K562 (cell line): ENCODE results near the gene CD96. TPM values are rescaled to one million over a fixed set of nuclear protein-coding genes. Genes with fewer than 3 reads are reported as not detected.

Source experiments
- ATAC-seq: fragments of 200-7000 bp; cut with Tn5 transposase; 3 replicates; pipeline ENCODE4 v1.9.1; 2020; ENCODE audit warnings: moderate library complexity
- BruUV-seq: library from RNA; stranded (reverse); fragments of 400-500 nt; replicated peaks from 2 replicates; lab custom pipeline; 2021; lab: Mats Ljungman, UMichigan
- CTCF ChIA-PET: fragments of 300-600 bp; formaldehyde crosslinking; extraction: SDS; loops from one replicate; lab custom pipeline; 2021; ENCODE audit warnings: low intra/inter-chr PET ratio; lab: Yijun Ruan, JAX
- POLR2A ChIA-PET: fragments of 300-600, 350-650 bp; sonication (Branson Sonifier 250); formaldehyde crosslinking; extraction: SDS; loops from one replicate; lab custom pipeline; 2021; ENCODE audit warnings: antibody characterized with exemption, inconsistent platforms; lab: Yijun Ruan, JAX
- DNase-seq, 4 experiments: peaks; one replicate each; pipeline versions ENCODE4 v3.0.0 to v3.0.0-alpha.2; 2011 to 2018; ENCODE audit warnings: low spot score in 3 of 4, mixed read lengths in 3 of 4; ENCODE audit errors: extremely low read depth in 1 of 4
- FAIRE-seq: peaks from 2 replicates; lab custom pipeline; 2011; peaks lifted over from hg19 to GRCh38; lab: Jason Lieb, UNC
- H2AFZ ChIP-seq: 2 replicates; pipeline ENCODE4 v1.6.0; 2011; ENCODE audit warnings: low read depth, low read length, control low read depth, inconsistent platforms
- H3K27ac ChIP-seq: fragments of 200-600 bp; 3 replicates; pipeline ENCODE4 v1.8.0; 2011; ENCODE audit warnings: low read depth, mild to moderate bottlenecking, control low read depth, inconsistent platforms, low read length, moderate library complexity, mixed read lengths; ENCODE audit errors: extremely low read depth
- H3K27me3 ChIP-seq, 2 experiments: fragments of 300-600 bp in 1 of 2; 2 replicates in 1 of 2; 3 replicates in 1 of 2; pipeline versions ENCODE4 v1.6.0 to v1.8.0; 2011; ENCODE audit warnings: inconsistent platforms in 2 of 2, low read length in 2 of 2, mild to moderate bottlenecking in 1 of 2, mixed read lengths in 1 of 2, moderate library complexity in 1 of 2; ENCODE audit not compliant: control insufficient read depth in 2 of 2, insufficient read depth in 2 of 2
- H3K36me3 ChIP-seq: fragments of 300-600 bp; 3 replicates; pipeline ENCODE4 v1.8.0; 2011; ENCODE audit warnings: mild to moderate bottlenecking, low read length, inconsistent platforms; ENCODE audit not compliant: control insufficient read depth, insufficient read depth
- H3K4me1 ChIP-seq, 2 experiments: fragments of 200-600 bp in 1 of 2; replicated peaks in 1 of 2; 2 replicates in 1 of 2; 3 replicates in 1 of 2; pipeline versions ENCODE4 v1.5.1 to v1.8.0; 2011; ENCODE audit warnings: inconsistent platforms in 2 of 2, low read length in 2 of 2, mild to moderate bottlenecking in 1 of 2, mixed read lengths in 1 of 2, moderate library complexity in 1 of 2; ENCODE audit not compliant: control insufficient read depth in 2 of 2, insufficient read depth in 2 of 2
- H3K4me2 ChIP-seq: 2 replicates; pipeline ENCODE4 v1.6.1; 2011; ENCODE audit warnings: low read length, control low read depth, inconsistent platforms, mixed read lengths; ENCODE audit not compliant: insufficient read depth
- H3K4me3 ChIP-seq: fragments of 200-600 bp; sonication (generic), shearing (Covaris generic); 2 replicates; pipeline ENCODE4 v1.5.1; 2016; ENCODE audit warnings: control low read depth, inconsistent platforms
- H3K79me2 ChIP-seq: fragments of 200-600 bp; 3 replicates; pipeline ENCODE4 v1.8.0; 2011; ENCODE audit warnings: low read length, inconsistent platforms; ENCODE audit not compliant: control insufficient read depth, insufficient read depth
- H3K9ac ChIP-seq, 2 experiments: 2 replicates each; pipeline versions ENCODE4 v1.6.0 to v1.6.1; 2011; ENCODE audit warnings: low read depth in 2 of 2, low read length in 2 of 2, control low read depth in 1 of 2, inconsistent platforms in 1 of 2, mild to moderate bottlenecking in 1 of 2, mixed read lengths in 1 of 2; ENCODE audit not compliant: insufficient read depth in 1 of 2
- H3K9me1 ChIP-seq: one replicate; pipeline ENCODE4 v1.6.0; 2011; ENCODE audit warnings: inconsistent platforms, mild to moderate bottlenecking, low read length, moderate library complexity; ENCODE audit not compliant: control insufficient read depth, insufficient read depth
- H3K9me3 ChIP-seq: replicated peaks from 2 replicates; pipeline ENCODE4 v1.5.1; 2011; ENCODE audit warnings: low read depth, low read length, inconsistent platforms; ENCODE audit not compliant: control insufficient read depth, insufficient read depth
- H4K20me1 ChIP-seq: replicated peaks from 2 replicates; pipeline ENCODE4 v1.6.1; 2011; ENCODE audit warnings: low read length, inconsistent platforms, mixed read lengths; ENCODE audit not compliant: control insufficient read depth, insufficient read depth
- DIDO1 ChIP-seq: fragments of 450-650 bp; IDR thresholded peaks from 2 replicates; pipeline ENCODE4 v1.6.1; 2016; ENCODE audit warnings: low read depth, missing biosample characterization, missing genetic modification characterization
- DPF2 ChIP-seq: fragments of 450-650 bp; IDR thresholded peaks from 2 replicates; pipeline ENCODE4 v1.6.1; 2016
- NCOR1 ChIP-seq: fragments of 450-650 bp; IDR thresholded peaks from 2 replicates; pipeline ENCODE4 v1.6.1; 2016; ENCODE audit warnings: mild to moderate bottlenecking, moderate library complexity
- NFIC ChIP-seq: fragments of 450-650 bp; IDR thresholded peaks from 2 replicates; pipeline ENCODE4 v1.6.1; 2017; ENCODE audit warnings: mild to moderate bottlenecking, inconsistent platforms
- NFIX ChIP-seq: fragments of 250-450 bp; sonication (Bioruptor Pico); IDR thresholded peaks from 2 replicates; pipeline ENCODE4 v1.4.0; 2020; ENCODE audit warnings: low read depth, mild to moderate bottlenecking, moderate library complexity
- SMARCA5 ChIP-seq: fragments of 450-650 bp; IDR thresholded peaks from 2 replicates; pipeline ENCODE4 v1.6.1; 2016
- SRF ChIP-seq, 2 experiments: fragments of 250-450, 450-650 bp in 1 of 2; sonication (Bioruptor Pico) in 1 of 2; sonication (generic) in 1 of 2; formaldehyde crosslinking; IDR thresholded peaks; 2 replicates each; pipeline versions ENCODE4 v1.5.0 to v1.5.1; 2020 to 2022; ENCODE audit warnings: mild to moderate bottlenecking in 1 of 2, missing genetic modification reagents in 1 of 2
- STAG1 ChIP-seq: sonication (generic); formaldehyde crosslinking; IDR thresholded peaks from 2 replicates; pipeline ENCODE4 v1.5.0; 2020; ENCODE audit warnings: missing genetic modification reagents, borderline replicate concordance
- ZNF121 ChIP-seq: sonication (generic); formaldehyde crosslinking; conservative IDR thresholded peaks from 2 replicates; pipeline ENCODE4 v1.8.0; 2022; ENCODE audit warnings: missing genetic modification reagents
- WGBS: fragments of 100-300 bp; shearing (Covaris generic); methylation state at CpG from one replicate; pipeline ENCODE4 v1.1.6; 2016; ENCODE audit warnings: low coverage, mixed read lengths; ENCODE audit not compliant: insufficient coverage; ENCODE audit errors: missing lambda C conversion rate; 5-methylcytosine and 5-hydroxymethylcytosine counted together
- in situ Hi-C: fragments of 300-500 bp; cut with MboI; formaldehyde crosslinking; loops from 4 replicates; pipeline ENCODE4 v1.15.0; 2018; ENCODE audit warnings: inconsistent platforms, mixed read lengths
- intact Hi-C: fragments of 100-400 bp; cut with micrococcal nuclease; formaldehyde crosslinking; loops from 2 replicates; pipeline ENCODE4 v1.14.2; 2022
- polyA plus RNA-seq, 8 experiments: library from polyadenylated mRNA; depleted of rRNA in 4 of 8; stranded (reverse) in 5 of 8; unstranded in 3 of 8; fragments of >200 nt; fragmentation: Nextera tagmentation in 2 of 8; fragmentation: Illumina TruSeq in 1 of 8; extraction: Ambion mirVana in 2 of 8; extraction: Trizol in 1 of 8; gene quantifications; 2 replicates each; pipeline versions ENCODE4 v1.2.1 to v1.2.3, GENCODE V29; 2011 to 2014; ENCODE audit warnings: inconsistent platforms in 1 of 8, missing spikeins in 1 of 8
- total RNA-seq, 7 experiments: library from RNA; depleted of rRNA in 6 of 7; stranded (reverse); fragments of >200 nt in 6 of 7; fragmentation: Illumina TruSeq in 2 of 7; extraction: Trizol in 2 of 7; gene quantifications; 2 replicates each; pipeline versions ENCODE4 v1.2.1 to v1.2.3, GENCODE V29; 2011 to 2021; ENCODE audit warnings: low replicate concordance in 1 of 7
- TF ChIP-seq, protein P1 (sequence below): fragments of 450-650 bp; IDR thresholded peaks from 2 replicates; pipeline ENCODE4 v1.6.1; 2016; ENCODE audit warnings: missing biosample characterization, missing genetic modification characterization
- TF ChIP-seq, protein P2 (sequence below): fragments of 250-450 bp; sonication (Bioruptor Pico); IDR thresholded peaks from 2 replicates; pipeline ENCODE4 v1.8.0; 2021; ENCODE audit warnings: borderline replicate concordance, mild to moderate bottlenecking, moderate library complexity; ENCODE audit not compliant: poor library complexity, severe bottlenecking
- TF ChIP-seq, protein P3 (sequence below): sonication (generic); formaldehyde crosslinking; IDR thresholded peaks from 2 replicates; pipeline ENCODE4 v1.9.0; 2022; ENCODE audit warnings: mild to moderate bottlenecking, missing genetic modification reagents

CD96 gene
- total and polyA plus RNA-seq, 9 of the 15 experiments (the other 6 are each of a cell fraction or from before 2014, with no cell fraction given), result 0.32 to 5.7 (median 1.2) TPM

DNA sequence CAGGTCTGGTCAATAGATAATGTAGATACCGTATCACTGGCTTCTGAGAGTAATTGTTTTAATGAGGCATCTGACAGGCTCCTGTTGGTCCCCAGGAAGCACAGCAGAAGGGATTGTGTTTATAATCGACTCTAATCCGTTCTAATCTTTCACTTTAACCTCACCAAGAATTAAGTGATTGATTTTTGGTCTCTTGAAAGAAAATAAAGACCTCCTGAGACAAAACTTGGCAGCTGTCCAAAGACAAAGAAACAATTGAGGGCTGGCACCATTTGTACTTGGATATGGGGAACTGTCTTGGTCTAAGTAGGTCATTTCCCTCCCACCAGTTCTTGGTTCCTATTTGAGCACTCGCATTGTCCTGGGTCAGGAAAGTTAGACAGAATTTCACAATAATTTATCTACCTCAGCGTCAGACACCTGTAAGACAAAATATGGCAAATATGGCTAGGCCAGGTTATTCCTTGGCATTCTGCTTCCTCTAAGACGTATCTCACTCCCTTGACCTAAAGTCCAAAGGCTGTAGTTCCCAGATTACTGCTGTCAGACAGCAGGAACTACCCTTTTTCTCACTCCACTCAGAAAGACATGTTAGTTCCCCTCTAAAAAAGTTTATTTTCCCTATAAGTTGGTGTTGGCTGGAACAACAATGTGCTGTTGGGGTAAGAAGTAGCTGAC lies 22.7 kb upstream of the CD96 start:
- Histone ChIP-seq H3K9ac (no peak overlapping the region), H3K4me3 (no peak overlapping the region), H3K9me1 (no peaks in the 10 kb centered on the region), H3K27me3 (no peaks in the 10 kb centered on the region), H3K36me3 (no peaks in the 10 kb centered on the region), H3K4me2 (no peak overlapping the region), H3K27ac (no peak overlapping the region), H3K9me3 (no peaks in the 10 kb centered on the region), H3K4me1 (no peaks in the 10 kb centered on the region), H4K20me1 (no peaks in the 10 kb centered on the region)
- BruUV-seq, result no TSS peak
- ChIA-PET CTCF (no interaction called here), POLR2A (no interaction called here)
- intact Hi-C loops (no loop called here), in situ Hi-C loops (no loop called here)
- FAIRE-seq (no peak), DNase-seq (no peak)
- 2% methylated on average over 6 of the region's 6 CpGs for WGBS
- peak; percentile 26; the same call in 1 of the 2 replicates for TF ChIP-seq NFIC
- TF ChIP-seq ZNF121 (CRISPR knock-in tag), result no peak
- TF ChIP-seq, all 486 proteins: peak for 1
- no peak for ATAC-seq
- no peak overlapping the region for H2AFZ ChIP-seq
- no peaks in the 10 kb centered on the region for H3K79me2 ChIP-seq

DNA sequence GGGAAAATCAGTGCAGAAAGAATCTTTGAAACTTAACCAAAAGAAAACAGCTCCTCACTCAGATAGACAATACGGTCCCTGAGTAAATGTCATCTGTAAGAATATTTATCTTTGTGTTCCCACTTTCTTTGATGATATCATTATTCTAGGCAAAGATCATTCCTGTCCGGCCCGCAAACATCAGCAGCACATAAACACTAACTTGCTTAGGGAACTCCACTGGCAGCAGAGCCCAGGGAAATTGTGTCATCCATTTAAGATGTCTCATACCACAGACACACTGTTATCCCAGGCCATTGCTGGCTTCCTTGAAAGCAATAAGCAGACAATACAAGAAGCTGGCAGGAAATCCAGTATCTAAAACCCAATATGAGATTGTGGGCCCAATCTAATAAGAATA lies 20.1 kb upstream of the CD96 start:
- intact Hi-C loops (no loop called here), in situ Hi-C loops (no loop called here)
- POLR2A ChIA-PET, result no interaction called here
- TF ChIP-seq, protein P1, sequence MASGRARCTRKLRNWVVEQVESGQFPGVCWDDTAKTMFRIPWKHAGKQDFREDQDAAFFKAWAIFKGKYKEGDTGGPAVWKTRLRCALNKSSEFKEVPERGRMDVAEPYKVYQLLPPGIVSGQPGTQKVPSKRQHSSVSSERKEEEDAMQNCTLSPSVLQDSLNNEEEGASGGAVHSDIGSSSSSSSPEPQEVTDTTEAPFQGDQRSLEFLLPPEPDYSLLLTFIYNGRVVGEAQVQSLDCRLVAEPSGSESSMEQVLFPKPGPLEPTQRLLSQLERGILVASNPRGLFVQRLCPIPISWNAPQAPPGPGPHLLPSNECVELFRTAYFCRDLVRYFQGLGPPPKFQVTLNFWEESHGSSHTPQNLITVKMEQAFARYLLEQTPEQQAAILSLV (tag), result no peak
- TF ChIP-seq SMARCA5, result no peak
- TF ChIP-seq, protein P2, sequence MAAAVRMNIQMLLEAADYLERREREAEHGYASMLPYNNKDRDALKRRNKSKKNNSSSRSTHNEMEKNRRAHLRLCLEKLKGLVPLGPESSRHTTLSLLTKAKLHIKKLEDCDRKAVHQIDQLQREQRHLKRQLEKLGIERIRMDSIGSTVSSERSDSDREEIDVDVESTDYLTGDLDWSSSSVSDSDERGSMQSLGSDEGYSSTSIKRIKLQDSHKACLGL, result no peak
- no peak for TF ChIP-seq DPF2
- TF ChIP-seq STAG1 (CRISPR knock-in tag), result no peak
- TF ChIP-seq, protein P3, sequence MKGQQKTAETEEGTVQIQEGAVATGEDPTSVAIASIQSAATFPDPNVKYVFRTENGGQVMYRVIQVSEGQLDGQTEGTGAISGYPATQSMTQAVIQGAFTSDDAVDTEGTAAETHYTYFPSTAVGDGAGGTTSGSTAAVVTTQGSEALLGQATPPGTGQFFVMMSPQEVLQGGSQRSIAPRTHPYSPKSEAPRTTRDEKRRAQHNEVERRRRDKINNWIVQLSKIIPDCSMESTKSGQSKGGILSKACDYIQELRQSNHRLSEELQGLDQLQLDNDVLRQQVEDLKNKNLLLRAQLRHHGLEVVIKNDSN (CRISPR knock-in tag), result no peak
- TF ChIP-seq NCOR1, result no peak
- TF ChIP-seq SRF (CRISPR knock-in tag; IDR thresholded peaks at IDR 0.05), result no peak
- TF ChIP-seq DIDO1, result no peak
- no peak for TF ChIP-seq NFIX (CRISPR knock-in tag)
- DNase-seq (no peak), FAIRE-seq (no peak), ATAC-seq (no peak)
- Histone ChIP-seq H3K27ac (no peak overlapping the region), H3K9me1 (no peaks in the 10 kb centered on the region), H2AFZ (no peak overlapping the region), H3K9me3 (no peaks in the 10 kb centered on the region), H3K79me2 (no peaks in the 10 kb centered on the region), H3K4me1 (no peaks in the 10 kb centered on the region), H3K36me3 (no peaks in the 10 kb centered on the region), H3K27me3 (no peaks in the 10 kb centered on the region), H3K4me2 (no peak overlapping the region), H3K9ac (no peak overlapping the region), H3K4me3 (no peak overlapping the region), H4K20me1 (no peaks in the 10 kb centered on the region)
- no TSS peak for BruUV-seq
- 0% methylated on average over 1 of the region's 3 CpGs for WGBS
- CTCF ChIA-PET, result no interaction called here
